Endothelial cell of umbilical vein (primary cell): ENCODE data around the gene ACTBL2. TPM values are rescaled to one million over a fixed set of nuclear protein-coding genes. Genes with fewer than 3 reads are reported as not detected.
A peak's percentile ranks its signal among the peaks of the same experiment; 100 is the strongest.

ENCODE experiments used
- BruUV-seq: library from RNA; stranded (reverse); fragments of 400-500 nt; replicated peaks from 2 replicates; lab custom pipeline; 2021; lab: Mats Ljungman, UMichigan
- CTCF ChIA-PET: fragments of 300-600, 350-600 bp; sonication (Branson Sonifier 250); formaldehyde crosslinking; loops from one replicate; lab custom pipeline; 2021; ENCODE audit warnings: antibody characterized with exemption, inconsistent platforms; lab: Charles Lee
- POLR2A ChIA-PET: fragments of 300-600, 350-600 bp; sonication (Branson Sonifier 250); formaldehyde crosslinking; loops from one replicate; lab custom pipeline; 2021; ENCODE audit warnings: antibody characterized with exemption, inconsistent platforms; lab: Charles Lee
- DNase-seq: peaks from one replicate; pipeline ENCODE4 v3.0.0-alpha.2; 2011; ENCODE audit warnings: low read depth, low spot score
- FAIRE-seq: peaks from 2 replicates; lab custom pipeline; 2011; peaks lifted over from hg19 to GRCh38; lab: Jason Lieb, UNC
- H2AFZ ChIP-seq: 2 replicates; pipeline ENCODE4 v1.6.0; 2012; ENCODE audit warnings: low read depth, low read length, control low read depth, inconsistent platforms
- H3K27ac ChIP-seq: 2 replicates; pipeline ENCODE4 v1.5.1; 2011; ENCODE audit warnings: low read depth, mild to moderate bottlenecking, control low read depth, low read length, moderate library complexity; ENCODE audit not compliant: insufficient read depth
- H3K27me3 ChIP-seq, 2 experiments: 2 replicates each; pipeline versions ENCODE4 v1.6.0 to v1.6.1; 2011; ENCODE audit warnings: low read length in 2 of 2, mixed read lengths in 1 of 2; ENCODE audit not compliant: control insufficient read depth in 2 of 2, insufficient read depth in 2 of 2
- H3K36me3 ChIP-seq, 2 experiments: 2 replicates in 1 of 2; 3 replicates in 1 of 2; pipeline ENCODE4 v1.5.1; 2011; ENCODE audit warnings: low read length in 2 of 2, mild to moderate bottlenecking in 1 of 2, moderate library complexity in 1 of 2; ENCODE audit not compliant: control insufficient read depth in 2 of 2, insufficient read depth in 2 of 2; ENCODE audit errors: extremely low read depth in 1 of 2
- H3K4me1 ChIP-seq: 3 replicates; pipeline ENCODE4 v1.5.1; 2011; ENCODE audit warnings: mild to moderate bottlenecking, low read length; ENCODE audit not compliant: control insufficient read depth, insufficient read depth; ENCODE audit errors: extremely low read depth
- H3K4me2 ChIP-seq: 2 replicates; pipeline ENCODE4 v1.6.1; 2011; ENCODE audit warnings: low read length, control low read depth, mixed read lengths; ENCODE audit not compliant: insufficient read depth
- H3K4me3 ChIP-seq, 3 experiments: fragments of 200-600 bp in 1 of 3; sonication (generic), shearing (Covaris generic) in 1 of 3; replicated peaks in 1 of 3; 2 replicates each; pipeline ENCODE4 v1.5.1; 2011 to 2016; ENCODE audit warnings: control low read depth in 3 of 3, low read length in 3 of 3, mild to moderate bottlenecking in 2 of 3, inconsistent platforms in 1 of 3, low read depth in 1 of 3, moderate library complexity in 1 of 3; ENCODE audit not compliant: insufficient read depth in 1 of 3
- H3K79me2 ChIP-seq: 2 replicates; pipeline ENCODE4 v1.6.0; 2012; ENCODE audit warnings: low read length, inconsistent platforms; ENCODE audit not compliant: control insufficient read depth, insufficient read depth
- H3K9ac ChIP-seq: replicated peaks from 2 replicates; pipeline ENCODE3; 2011; ENCODE audit warnings: low read length, control low read depth; ENCODE audit not compliant: insufficient read depth; ENCODE audit errors: extremely low read depth
- H3K9me1 ChIP-seq: replicated peaks from 3 replicates; pipeline ENCODE4 v1.6.0; 2011; ENCODE audit warnings: mild to moderate bottlenecking, low read length; ENCODE audit not compliant: control insufficient read depth, insufficient read depth; ENCODE audit errors: extremely low read depth
- H3K9me3 ChIP-seq: replicated peaks from 2 replicates; pipeline ENCODE4 v1.5.1; 2012; ENCODE audit warnings: low read length, inconsistent platforms; ENCODE audit not compliant: control insufficient read depth, insufficient read depth
- H4K20me1 ChIP-seq: replicated peaks from 2 replicates; pipeline ENCODE3; 2011; ENCODE audit warnings: mild to moderate bottlenecking, low read length; ENCODE audit not compliant: control insufficient read depth, insufficient read depth; ENCODE audit errors: extremely low read depth
- CTCF ChIP-seq, 2 donors: IDR thresholded peaks; 1 replicate in 1 of 2; 2 replicates in 1 of 2; pipeline ENCODE4 v1.5.1; 2011; ENCODE audit warnings: low read length in 2 of 2, mild to moderate bottlenecking in 2 of 2, moderate library complexity in 2 of 2, control low read depth in 1 of 2, inconsistent platforms in 1 of 2, low read depth in 1 of 2; ENCODE audit not compliant: insufficient read depth in 1 of 2; ENCODE audit errors: extremely low read depth in 1 of 2
- EZH2 ChIP-seq: IDR thresholded peaks from 2 replicates; pipeline ENCODE4 v1.6.1; 2012; ENCODE audit warnings: borderline replicate concordance, low read depth, mild to moderate bottlenecking, moderate library complexity, low read length, inconsistent platforms; ENCODE audit not compliant: severe bottlenecking
- FOS ChIP-seq: IDR thresholded peaks from 2 replicates; pipeline ENCODE4 v1.6.1; 2011; ENCODE audit warnings: mild to moderate bottlenecking, low read length, moderate library complexity, borderline replicate concordance; ENCODE audit not compliant: insufficient read depth
- GATA2 ChIP-seq: IDR thresholded peaks from 2 replicates; pipeline ENCODE4 v1.7.0; 2011; ENCODE audit warnings: low read depth, mild to moderate bottlenecking, moderate library complexity, mixed read lengths, low read length; ENCODE audit not compliant: insufficient read length, insufficient read depth
- JUN ChIP-seq: IDR thresholded peaks from 2 replicates; pipeline ENCODE4 v1.6.1; 2011; ENCODE audit warnings: borderline replicate concordance, low read depth; ENCODE audit not compliant: insufficient read length, insufficient read depth
- MAX ChIP-seq: IDR thresholded peaks from 2 replicates; pipeline ENCODE4 v1.6.1; 2011; ENCODE audit not compliant: insufficient read depth, insufficient read length
- MYC ChIP-seq: IDR thresholded peaks from one replicate; pipeline ENCODE4 v1.6.1; 2011; ENCODE audit warnings: mild to moderate bottlenecking, low read depth, low read length
- POLR2A ChIP-seq: IDR thresholded peaks from 2 replicates; pipeline ENCODE4 v1.6.1; 2012; ENCODE audit warnings: low read depth, mild to moderate bottlenecking, control low read depth, low read length
- POLR2AphosphoS5 ChIP-seq: IDR thresholded peaks from 2 replicates; pipeline ENCODE4 v1.6.1; 2012; ENCODE audit warnings: low read depth, mild to moderate bottlenecking, control low read depth, low read length, moderate library complexity; ENCODE audit not compliant: insufficient read depth
- dilution Hi-C: fragments of 300-500 bp; cut with MboI; formaldehyde crosslinking; loops from one replicate; pipeline ENCODE4 v1.15.0; 2019; ENCODE audit warnings: low sequenced_read_pairs; ENCODE audit not compliant: extremely low pct_ligation_motif_present
- intact Hi-C: fragments of 100-400 bp; cut with micrococcal nuclease; formaldehyde crosslinking; loops from one replicate; pipeline ENCODE4 v1.10.0; 2022
- polyA plus RNA-seq, 4 experiments: library from polyadenylated mRNA; depleted of rRNA in 3 of 4; stranded (reverse) in 3 of 4; unstranded in 1 of 4; fragments of >200 nt; gene quantifications; 2 replicates each; pipeline versions ENCODE4 v1.2.1 to v1.2.3, GENCODE V29; 2011 to 2012; ENCODE audit warnings: missing spikeins in 1 of 4
- total RNA-seq: library from RNA; stranded (reverse); gene quantifications from 2 replicates; pipeline ENCODE4 v1.2.3, GENCODE V29; 2021

Gene ACTBL2
- total and polyA plus RNA-seq, 2 donors (not counting 3 experiments of a cell fraction or from before 2014, with no cell fraction given) = 0.08 TPM; not detected in 1

- ChIA-PET CTCF (interaction anchor here (0.9 to 4.6 kb wide), 6 partner anchors 25 to 966 kb away, joined by 4 to 26 read pairs (median 8); no protein-coding TSS in a partner anchor), POLR2A (interaction anchor here (0.8 to 2.4 kb wide), 2 partner anchors 196 to 966 kb away, joined by 3 to 8 read pairs; partner anchors contain the start of gene PLK2)
- Histone ChIP-seq H4K20me1 (no peaks in the 10 kb centered on the region), H3K79me2 (no peaks in the 10 kb centered on the region), H3K27me3 (no peaks in the 10 kb centered on the region), H3K4me3 (no peak overlapping the region), H2AFZ (peak overlapping the region; percentile 32), H3K4me1 (peaks cover 48% of the 10 kb centered on the region), H3K9me1 (no peaks in the 10 kb centered on the region), H3K4me2 (peak overlapping the region; percentile 51), H3K9me3 (no peaks in the 10 kb centered on the region), H3K36me3 (no peaks in the 10 kb centered on the region), H3K9ac (peak overlapping the region; percentile 50), H3K27ac (peak overlapping the region; percentile 92)
- peak; percentile 71 for TF ChIP-seq JUN
- no peak for TF ChIP-seq EZH2
- TF ChIP-seq CTCF (IDR thresholded peaks at IDR 0.05; ENCODE audit: extremely low read depth in 1 of 2, insufficient read depth in 1 of 2, low read depth in 1 of 2, low read length in 2 of 2) = no peak
- peak; percentile 81 for TF ChIP-seq POLR2AphosphoS5
- peak; percentile 93 for TF ChIP-seq GATA2
- TF ChIP-seq MYC = no peak
- TF ChIP-seq FOS = peak; percentile 93
- no peak for TF ChIP-seq MAX
- no peak for TF ChIP-seq POLR2A
- BruUV-seq = TSS peak; percentile 82
- DNase-seq = peak; percentile 93
- intact Hi-C loops (loop anchor here (1.0 to 10.0 kb wide), 6 partner anchors 59 to 746 kb away; partner anchors contain the start of gene GPBP1), dilution Hi-C loops (loop anchor here (25.0 kb wide), 1 partner anchor 968 kb away; the partner anchor contains the start of gene PLK2)
- peak; percentile 89 for FAIRE-seq
Observed at GRCh38 chr5:57494104-57495098, 11.8 kb upstream of the ACTBL2 start.
